Brain microvascular endothelial cell (primary cell): Measurements from ENCODE around the gene MAEA.
A peak's percentile ranks its signal among the peaks of the same experiment; 100 is the strongest.

Experiments used
- DNase-seq: peaks from one replicate; pipeline ENCODE4 v3.0.0-alpha.2; 2020
- H3K27ac ChIP-seq: fragments of 250-450 bp; sonication (Bioruptor Pico); 2 replicates; pipeline ENCODE4 v1.5.1; 2020; ENCODE audit warnings: mild to moderate bottlenecking, moderate library complexity
- H3K27me3 ChIP-seq: fragments of 250-450 bp; sonication (Bioruptor Pico); replicated peaks from 2 replicates; pipeline ENCODE4 v1.5.1; 2020; ENCODE audit warnings: mild to moderate bottlenecking
- H3K36me3 ChIP-seq: fragments of 250-450 bp; sonication (Bioruptor Pico); replicated peaks from 2 replicates; pipeline ENCODE4 v1.5.1; 2020; ENCODE audit warnings: mild to moderate bottlenecking
- H3K4me3 ChIP-seq: 2 replicates; pipeline ENCODE4 v1.5.1; 2011; ENCODE audit warnings: low read depth, mild to moderate bottlenecking, control low read depth, low read length, moderate library complexity
- in situ Hi-C: cut with HindIII; loops from 2 replicates; pipeline ENCODE4 v1.10.0; 2017; ENCODE audit warnings: low sequenced_read_pairs, low pct_ligation_motif_present
- TF ChIP-seq, protein P1 (sequence below): IDR thresholded peaks from 2 replicates; pipeline ENCODE4 v1.5.1; 2011; ENCODE audit warnings: low read depth, mild to moderate bottlenecking, moderate library complexity, low read length, control low read depth, inconsistent platforms; ENCODE audit errors: missing control alignments

MAEA gene

DNA sequence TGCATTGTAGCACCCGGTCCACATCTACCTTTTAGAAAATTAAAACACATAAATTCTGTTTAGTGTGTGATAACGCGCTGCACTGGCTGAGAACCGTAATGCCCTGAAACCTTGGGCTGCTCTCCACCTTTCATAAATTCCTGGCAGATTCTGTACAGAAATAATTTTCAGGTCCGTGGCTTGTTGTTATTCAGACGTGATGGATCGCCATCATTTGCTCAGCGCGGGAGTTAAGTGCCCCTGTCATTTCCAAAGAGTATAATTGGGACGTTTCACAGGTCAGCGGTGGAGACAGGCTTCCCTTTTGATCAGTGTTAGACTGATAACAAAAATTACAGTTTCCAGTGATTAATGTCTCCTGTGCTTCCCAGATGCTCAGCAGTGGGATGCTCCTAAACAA, 73.8 kb downstream of the MAEA start:
- in situ Hi-C loops, result no loop called here
- Histone ChIP-seq H3K27ac (no peak overlapping the region), H3K36me3 (no peaks in the 10 kb centered on the region), H3K4me3 (no peak overlapping the region), H3K27me3 (no peaks in the 10 kb centered on the region)
- DNase-seq, result no peak
- TF ChIP-seq, protein P1, sequence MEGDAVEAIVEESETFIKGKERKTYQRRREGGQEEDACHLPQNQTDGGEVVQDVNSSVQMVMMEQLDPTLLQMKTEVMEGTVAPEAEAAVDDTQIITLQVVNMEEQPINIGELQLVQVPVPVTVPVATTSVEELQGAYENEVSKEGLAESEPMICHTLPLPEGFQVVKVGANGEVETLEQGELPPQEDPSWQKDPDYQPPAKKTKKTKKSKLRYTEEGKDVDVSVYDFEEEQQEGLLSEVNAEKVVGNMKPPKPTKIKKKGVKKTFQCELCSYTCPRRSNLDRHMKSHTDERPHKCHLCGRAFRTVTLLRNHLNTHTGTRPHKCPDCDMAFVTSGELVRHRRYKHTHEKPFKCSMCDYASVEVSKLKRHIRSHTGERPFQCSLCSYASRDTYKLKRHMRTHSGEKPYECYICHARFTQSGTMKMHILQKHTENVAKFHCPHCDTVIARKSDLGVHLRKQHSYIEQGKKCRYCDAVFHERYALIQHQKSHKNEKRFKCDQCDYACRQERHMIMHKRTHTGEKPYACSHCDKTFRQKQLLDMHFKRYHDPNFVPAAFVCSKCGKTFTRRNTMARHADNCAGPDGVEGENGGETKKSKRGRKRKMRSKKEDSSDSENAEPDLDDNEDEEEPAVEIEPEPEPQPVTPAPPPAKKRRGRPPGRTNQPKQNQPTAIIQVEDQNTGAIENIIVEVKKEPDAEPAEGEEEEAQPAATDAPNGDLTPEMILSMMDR, result no peak

DNA sequence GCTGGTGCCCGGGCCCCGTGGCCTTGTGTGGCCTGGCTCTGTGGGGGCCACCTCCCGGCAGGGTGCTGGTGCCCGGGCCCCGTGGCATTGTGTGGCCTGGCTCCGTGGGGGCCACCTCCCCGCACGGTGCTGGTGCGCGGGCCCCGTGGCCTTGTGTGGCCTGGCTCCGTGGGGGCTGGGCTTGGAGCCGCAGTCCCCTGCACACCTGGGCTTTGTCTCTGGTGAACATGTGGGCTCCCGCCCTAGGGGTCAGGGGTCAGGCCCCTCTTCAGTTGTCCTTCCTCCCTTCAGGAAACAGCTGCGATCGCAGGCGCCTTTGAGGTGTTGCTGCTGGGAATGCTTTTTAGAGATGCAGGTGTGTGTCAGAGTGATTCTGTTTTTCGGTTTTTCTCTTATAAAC, 74.5 kb downstream of the MAEA start:
- no peak overlapping the region for H3K27ac ChIP-seq
- DNase-seq, result no peak
- in situ Hi-C loops, result no loop called here
- H3K36me3 ChIP-seq, result no peaks in the 10 kb centered on the region
- H3K27me3 ChIP-seq, result no peaks in the 10 kb centered on the region
- TF ChIP-seq, protein P1, result no peak
- no peak overlapping the region for H3K4me3 ChIP-seq

DNA sequence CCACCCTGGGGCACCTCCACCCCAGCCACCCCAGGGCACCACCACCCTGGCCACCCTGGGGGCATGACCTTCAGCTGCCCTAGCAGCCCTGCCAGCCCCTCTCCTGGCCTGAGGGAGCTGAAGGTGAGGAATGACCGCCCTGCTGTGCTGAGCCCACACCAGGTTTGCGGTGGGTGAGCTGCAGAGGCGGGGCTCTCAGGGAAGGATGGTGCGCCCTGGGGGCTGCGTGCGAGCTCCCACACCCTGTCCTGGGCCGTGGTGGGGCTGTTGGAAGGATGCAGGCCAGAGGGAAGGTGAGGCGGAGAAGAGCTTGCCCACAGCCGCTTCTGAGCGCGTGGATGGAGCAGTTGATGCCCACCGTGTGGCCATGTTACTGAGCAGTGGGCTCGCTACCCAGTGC, 75.1 kb downstream of the MAEA start:
- H3K27me3 ChIP-seq, result no peaks in the 10 kb centered on the region
- in situ Hi-C loops, result no loop called here
- DNase-seq, result no peak
- no peak overlapping the region for H3K27ac ChIP-seq
- no peaks in the 10 kb centered on the region for H3K36me3 ChIP-seq
- H3K4me3 ChIP-seq, result no peak overlapping the region
- TF ChIP-seq, protein P1, result no peak

DNA sequence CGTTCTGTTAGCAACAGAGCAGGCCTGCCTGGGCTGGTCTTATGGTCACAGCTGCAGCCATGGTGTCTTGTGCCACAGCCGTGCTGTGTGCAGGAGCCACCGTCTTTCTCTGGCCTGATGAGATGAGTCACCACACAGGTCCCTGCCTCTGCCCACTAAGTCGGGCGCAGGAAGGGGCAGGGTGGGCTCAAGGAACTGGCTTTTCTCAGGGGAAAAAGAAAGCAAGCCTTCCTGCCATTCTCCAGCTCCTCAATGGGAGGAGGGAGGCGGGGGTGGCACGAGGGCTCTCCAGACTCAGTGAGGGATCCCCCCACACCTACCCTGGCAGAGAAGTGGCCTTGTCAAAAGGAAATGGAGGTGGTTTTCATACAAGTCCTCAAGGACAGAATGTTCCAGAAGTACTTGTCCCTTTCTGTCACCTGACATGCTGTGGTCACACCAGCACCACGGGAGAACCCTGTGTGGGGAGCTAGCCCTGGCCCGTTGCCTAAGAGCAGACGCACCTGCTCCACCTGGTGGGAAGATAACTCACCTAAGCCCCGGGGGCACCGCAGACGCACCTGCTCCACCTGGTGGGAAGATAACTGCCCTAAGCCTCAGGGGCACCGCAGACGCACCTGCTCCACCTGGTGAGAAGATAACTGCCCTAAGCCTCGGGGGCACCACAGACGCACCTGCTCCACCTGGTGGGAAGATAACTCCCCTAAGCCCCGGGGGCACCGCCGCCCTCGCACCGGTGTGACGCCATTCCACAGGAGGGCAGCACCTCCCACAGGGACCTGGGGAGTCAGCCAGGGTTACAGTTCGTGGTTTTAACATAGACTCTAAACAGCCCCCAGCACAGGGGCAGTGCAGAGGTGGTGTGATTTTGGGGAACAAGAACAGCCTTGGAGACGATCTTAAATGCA, 75.8 kb downstream of the MAEA start:
- in situ Hi-C loops, result no loop called here
- H3K4me3 ChIP-seq, result no peak overlapping the region
- TF ChIP-seq, protein P1, result peak; percentile 11
- no peak for DNase-seq
- H3K36me3 ChIP-seq, result no peaks in the 10 kb centered on the region
- no peaks in the 10 kb centered on the region for H3K27me3 ChIP-seq
- no peak overlapping the region for H3K27ac ChIP-seq

DNA sequence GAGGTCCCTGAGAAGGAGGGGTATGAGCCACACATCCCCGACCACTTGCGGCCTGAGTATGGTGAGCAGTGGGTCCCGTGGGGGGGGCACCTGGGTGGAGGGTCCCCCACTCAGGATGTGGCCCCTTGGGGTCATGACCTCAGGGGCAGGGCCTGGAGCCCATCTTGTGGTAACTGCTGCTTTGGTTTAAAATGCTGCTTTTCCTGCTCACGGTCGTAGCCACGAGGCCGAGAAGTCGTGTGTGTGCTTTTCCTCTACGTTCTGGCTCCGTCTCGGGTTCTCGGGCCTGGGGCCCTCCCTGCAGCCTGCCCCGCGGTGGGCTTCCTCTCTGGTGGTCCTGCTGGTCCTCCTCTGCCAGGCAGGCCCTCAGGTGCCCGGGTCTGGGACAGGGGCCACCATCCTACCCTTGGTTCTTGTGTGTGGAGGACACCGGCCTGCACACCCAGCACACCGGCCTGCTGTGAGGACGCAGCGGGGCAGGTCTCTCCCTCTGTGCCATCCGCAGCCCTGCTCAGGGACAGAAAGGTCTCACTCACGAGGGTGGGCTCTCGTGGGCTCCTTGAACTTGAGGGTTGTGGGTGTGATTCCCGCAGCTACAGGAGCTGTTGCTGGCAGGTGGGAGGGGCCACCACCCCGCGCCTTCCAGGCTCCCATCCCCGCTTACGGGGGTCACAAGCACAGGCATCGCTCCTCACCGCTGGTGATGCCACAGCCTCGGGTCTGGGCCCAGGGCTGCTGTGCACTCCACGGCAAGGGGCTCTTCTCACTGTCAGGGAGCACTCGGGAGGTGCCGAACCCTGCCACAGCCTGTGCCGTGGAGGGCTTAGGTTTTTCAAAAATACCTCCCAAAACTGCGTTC, 76.9 kb downstream of the MAEA start:
- in situ Hi-C loops, result no loop called here
- Histone ChIP-seq H3K4me3 (no peak overlapping the region), H3K27ac (no peak overlapping the region), H3K36me3 (no peaks in the 10 kb centered on the region), H3K27me3 (no peaks in the 10 kb centered on the region)
- no peak for DNase-seq
- TF ChIP-seq, protein P1, result no peak
